GM21390 (cell line): Measurements from ENCODE around the gene PDLIM3.
A peak's percentile ranks its signal among the peaks of the same experiment; 100 is the strongest.
"Not testable (repeated sequence)": the region's sequence is repeated elsewhere in the genome, so short reads cannot be mapped to it uniquely, and the experiment has no call there.

Source experiments
- ATAC-seq: cut with Tn5 transposase; IDR thresholded peaks from one replicate; pipeline ENCODE4 v1.9.1; 2021; ENCODE audit not compliant: unreplicated experiment

The PDLIM3 gene

GRCh38 chr4:185522451-185522850 is 12.9 kb downstream of the PDLIM3 start:
- ATAC-seq: no peak

GRCh38 chr4:185520119-185520518 is 15.2 kb downstream of the PDLIM3 start:
- ATAC-seq: no peak

DNA sequence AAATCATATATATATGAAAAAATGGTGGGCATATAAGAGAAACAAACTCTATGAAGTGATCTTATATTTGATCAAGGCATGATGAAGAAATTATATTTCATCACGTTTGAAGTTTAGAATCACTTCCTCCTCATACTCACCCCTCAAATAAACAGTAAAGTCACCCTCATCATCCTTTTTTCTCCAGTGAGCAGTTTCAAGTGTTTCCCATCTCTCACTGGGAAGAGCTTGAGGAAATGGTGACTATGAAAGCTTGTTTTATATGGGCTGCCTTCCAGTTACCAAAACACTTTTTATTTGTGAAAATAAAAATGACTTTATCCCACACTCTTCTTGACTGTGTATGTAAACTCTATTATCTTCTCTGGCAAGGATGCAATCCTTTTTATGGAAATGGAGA is 16.8 kb downstream of the PDLIM3 start:
- ATAC-seq: no peak

DNA sequence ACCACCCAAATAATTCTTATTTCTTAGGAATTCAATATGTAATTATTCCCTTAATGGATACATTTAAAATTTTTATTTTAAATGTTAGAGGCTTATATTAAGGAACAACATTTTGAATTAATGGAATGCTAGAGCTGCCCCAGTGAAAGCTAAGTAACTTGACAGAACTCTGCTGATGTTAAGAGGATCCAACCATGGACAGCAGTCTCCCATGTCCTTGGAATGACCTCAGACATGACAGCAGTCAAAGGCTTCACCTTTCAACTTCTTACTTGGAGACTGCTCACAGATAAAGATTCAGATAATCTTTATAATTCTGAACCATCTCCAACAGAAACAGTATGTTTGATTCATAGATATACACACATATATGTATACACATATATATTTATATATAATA is 17.2 kb downstream of the PDLIM3 start:
- ATAC-seq: no peak

DNA sequence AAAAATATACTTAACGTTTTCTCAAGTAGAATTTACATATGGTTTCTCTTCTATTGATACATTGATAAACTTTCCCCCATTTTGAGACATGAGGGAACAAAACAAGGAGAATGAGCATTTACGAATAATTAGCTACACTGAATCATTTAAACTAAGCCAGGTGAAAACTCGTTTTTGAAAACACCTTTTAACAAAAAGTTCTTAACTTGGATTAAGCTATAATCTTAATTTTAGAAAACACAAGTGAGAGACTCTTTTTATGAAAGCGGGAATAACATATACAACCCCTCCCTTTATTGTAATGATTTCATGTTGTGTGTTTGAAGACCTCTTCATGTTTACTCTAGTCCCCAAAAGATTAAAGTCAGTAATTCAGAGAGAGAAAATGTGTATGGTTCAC is 20.1 kb downstream of the PDLIM3 start:
- ATAC-seq: no peak

GRCh38 chr4:185514182-185514697 is 21.1 kb downstream of the PDLIM3 start:
- ATAC-seq: no peak

DNA sequence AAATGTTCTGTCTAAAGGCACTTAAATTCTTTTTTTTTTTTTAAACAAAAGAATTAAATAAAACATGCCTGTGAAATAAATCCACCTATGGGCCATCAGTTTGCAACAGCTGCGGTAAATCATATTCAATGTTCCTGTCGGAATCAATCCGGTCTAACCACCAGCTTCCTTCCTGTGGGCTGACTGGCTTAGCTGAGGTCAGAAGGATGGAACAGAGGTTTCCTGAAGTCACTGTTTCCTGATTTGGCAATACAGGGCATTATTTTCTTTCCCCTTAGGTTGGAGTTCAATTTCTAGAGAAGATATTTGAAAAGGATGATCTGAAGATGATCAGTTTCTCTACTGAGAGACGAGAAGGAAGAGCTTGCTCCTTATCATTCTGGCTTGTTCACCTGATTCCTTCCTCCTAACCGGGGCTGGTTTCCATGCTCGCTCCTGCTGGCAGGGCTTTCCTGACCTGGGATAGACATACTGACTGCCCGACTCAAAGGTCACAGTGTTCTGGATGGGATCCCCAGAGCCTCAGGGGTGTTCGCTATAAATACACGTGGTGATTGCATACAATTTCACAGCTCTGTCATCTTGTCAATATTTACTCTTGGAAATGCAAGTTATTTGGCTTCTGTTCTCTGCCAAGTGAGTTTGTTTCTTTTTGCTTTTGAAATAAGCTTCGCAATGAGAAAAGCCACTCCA is 21.7 kb downstream of the PDLIM3 start:
- no peak for ATAC-seq

GRCh38 chr4:185512516-185512915 is 22.8 kb downstream of the PDLIM3 start:
- no peak for ATAC-seq

GRCh38 chr4:185511243-185511642 is 24.1 kb downstream of the PDLIM3 start:
- ATAC-seq: not testable (repeated sequence)

DNA sequence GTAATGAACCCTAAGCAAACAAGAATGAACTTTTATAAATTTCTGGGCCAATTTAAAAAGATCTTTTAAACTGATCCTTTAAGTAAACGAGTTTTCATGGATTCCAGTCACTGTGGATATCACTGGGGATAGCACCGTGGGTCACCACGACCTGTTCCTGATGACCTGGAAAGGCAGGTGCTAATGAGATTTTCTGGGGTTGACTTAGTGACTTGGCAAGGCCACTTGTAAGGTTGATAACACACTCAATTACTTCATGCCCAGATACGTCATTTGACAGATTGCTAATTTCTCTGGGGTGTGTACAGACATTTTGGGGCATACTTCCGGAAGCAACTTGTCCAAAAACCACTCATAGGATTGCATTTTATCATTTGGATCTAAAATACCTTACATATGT is 24.5 kb downstream of the PDLIM3 start:
- no peak for ATAC-seq

DNA sequence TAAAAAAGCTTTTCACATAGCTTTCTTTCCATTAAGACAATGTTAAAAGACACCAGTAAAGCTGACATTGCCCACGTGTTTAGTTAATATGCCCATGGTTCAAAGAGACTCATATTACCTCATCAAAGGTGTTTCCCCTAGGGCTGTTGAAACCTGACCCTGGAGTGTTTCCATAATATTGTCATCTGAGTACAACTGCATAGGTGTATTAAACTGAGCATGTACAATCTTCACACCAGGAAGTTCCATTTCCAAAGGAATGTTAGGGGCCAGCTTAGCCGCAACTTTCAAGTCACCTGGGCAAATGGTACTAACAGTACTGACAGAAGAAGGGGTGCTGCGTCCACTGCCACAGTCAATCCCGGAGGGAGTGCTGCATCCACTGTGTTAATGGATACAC is 27.1 kb downstream of the PDLIM3 start:
- no peak for ATAC-seq

DNA sequence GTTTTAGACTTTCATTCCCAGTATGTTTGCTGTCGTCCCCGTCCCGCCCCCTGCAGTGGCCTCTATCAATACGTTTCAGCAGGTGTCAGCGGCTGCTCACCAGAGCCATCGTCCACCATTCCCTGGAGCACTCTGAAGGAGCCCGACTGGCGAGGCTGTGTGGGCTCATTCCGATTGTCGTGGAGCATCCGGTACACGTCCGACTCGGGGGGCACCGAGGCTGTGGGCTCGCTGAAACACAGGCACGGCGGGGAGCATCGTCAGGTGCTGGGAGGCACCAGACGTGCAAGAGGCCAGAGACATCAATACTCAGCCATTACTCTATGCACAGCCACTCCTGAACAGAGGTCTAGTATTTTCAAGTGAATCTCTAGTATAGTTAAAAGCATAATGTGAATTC is 28.9 kb downstream of the PDLIM3 start:
- ATAC-seq: no peak

GRCh38 chr4:185504098-185505047 is 30.9 kb downstream of the PDLIM3 start:
- ATAC-seq: no peak

GRCh38 chr4:185502386-185502785 is 32.9 kb downstream of the PDLIM3 start:
- no peak for ATAC-seq

DNA sequence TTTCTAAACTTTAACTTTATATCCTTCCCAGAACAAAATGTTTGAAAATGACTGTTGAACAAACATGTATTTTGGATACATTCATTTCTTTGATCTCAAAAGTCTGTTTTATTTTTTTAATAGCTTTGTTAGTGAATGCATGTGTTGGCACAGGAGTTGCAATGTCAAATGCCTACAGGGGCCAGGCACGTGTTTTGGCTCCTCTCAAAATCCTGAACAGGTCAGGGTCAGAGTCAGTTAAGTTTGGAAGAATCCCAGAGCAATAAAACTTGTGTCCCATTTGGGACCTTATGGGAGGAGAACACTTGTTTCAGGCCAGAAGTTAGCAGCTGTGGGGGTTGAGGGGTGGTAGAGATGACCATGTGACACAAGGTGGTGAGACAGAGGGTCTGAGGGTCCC is 34.7 kb downstream of the PDLIM3 start:
- no peak for ATAC-seq

- ATAC-seq: no peak
Measured at GRCh38 chr4:185500035-185500434, 35.3 kb downstream of the PDLIM3 start.

- ATAC-seq: no peak
Measured at GRCh38 chr4:185488650-185489049, 46.7 kb downstream of the PDLIM3 start.

DNA sequence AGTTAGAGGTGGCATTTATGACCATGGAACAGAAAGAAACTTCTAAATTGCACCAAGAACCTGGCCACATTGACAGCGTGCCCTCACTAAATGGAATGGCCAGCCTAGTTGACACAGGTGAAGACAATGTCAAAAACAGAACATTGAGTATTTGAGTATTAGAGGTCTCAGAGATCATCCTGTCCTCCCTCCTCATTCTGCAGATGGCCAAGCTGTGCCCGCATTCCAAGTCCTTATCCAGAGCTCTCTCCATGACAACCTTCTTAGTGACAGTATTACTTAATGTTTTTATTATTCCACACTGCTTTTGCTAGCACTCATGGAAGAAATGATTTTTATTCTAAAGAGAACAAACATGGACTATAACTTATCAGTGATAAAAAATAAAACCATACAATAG is 53.9 kb downstream of the PDLIM3 start:
- ATAC-seq: no peak

DNA sequence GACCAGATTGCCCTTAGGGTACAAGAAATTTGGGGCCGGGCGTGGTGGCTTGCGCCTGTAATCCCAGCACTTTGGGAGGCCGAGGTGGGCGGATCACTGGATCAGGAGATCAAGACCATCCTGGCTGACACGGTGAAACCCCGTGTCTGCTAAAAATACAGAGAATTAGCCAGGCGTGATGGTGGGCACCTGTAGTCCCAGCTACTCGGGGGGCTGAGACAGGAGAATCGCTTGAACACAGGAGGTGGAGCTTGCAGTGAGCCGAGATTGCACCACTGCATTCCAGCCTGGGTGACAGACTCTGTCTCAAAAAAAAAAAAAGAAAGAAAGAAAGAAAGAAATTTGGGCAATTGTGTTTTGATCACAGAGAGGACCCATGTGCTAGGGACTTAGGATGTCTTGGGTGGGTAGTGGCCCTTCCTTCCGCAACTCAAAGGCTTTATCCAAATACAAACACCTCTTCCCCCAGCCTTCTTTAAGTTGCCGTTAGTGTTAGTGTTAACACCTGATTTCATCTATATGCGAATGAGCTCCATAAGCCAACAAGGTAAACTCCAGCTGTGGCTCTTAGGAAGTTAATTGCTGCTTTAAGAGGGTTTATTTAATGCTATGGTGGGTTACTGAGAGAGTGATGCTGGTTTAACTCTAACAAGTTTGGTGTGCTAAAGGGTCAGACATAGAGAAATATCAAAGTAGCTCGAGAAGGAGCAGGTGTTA is 55.1 kb downstream of the PDLIM3 start:
- ATAC-seq: peak; percentile 13

DNA sequence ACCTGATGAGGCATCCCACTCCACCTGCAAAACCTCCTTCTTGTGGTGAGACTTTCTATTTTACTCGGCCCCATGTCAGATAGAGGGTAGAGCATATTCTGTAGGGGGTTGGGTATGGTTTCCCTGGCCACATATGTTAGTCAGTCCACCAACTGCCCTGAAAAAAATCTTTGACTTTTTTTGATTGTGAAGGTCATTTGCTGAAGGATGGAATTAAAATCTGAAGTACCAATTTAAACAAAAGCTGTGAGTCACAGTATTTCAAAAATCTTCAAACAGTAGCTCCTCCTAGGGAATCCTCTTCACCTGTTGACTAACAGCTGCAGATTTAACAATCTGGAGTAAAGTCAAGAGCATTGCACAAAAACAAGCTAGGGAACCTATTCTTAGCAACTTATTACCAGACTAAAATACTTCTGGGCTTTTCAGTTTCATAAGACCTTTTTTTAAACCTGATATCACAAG is 55.8 kb downstream of the PDLIM3 start:
- ATAC-seq: peak; percentile 94

- no peak for ATAC-seq
Measured at GRCh38 chr4:185473247-185473646, 62.1 kb downstream of the PDLIM3 start.
